ENCODE results near the gene IRF2BP1.

DNA sequence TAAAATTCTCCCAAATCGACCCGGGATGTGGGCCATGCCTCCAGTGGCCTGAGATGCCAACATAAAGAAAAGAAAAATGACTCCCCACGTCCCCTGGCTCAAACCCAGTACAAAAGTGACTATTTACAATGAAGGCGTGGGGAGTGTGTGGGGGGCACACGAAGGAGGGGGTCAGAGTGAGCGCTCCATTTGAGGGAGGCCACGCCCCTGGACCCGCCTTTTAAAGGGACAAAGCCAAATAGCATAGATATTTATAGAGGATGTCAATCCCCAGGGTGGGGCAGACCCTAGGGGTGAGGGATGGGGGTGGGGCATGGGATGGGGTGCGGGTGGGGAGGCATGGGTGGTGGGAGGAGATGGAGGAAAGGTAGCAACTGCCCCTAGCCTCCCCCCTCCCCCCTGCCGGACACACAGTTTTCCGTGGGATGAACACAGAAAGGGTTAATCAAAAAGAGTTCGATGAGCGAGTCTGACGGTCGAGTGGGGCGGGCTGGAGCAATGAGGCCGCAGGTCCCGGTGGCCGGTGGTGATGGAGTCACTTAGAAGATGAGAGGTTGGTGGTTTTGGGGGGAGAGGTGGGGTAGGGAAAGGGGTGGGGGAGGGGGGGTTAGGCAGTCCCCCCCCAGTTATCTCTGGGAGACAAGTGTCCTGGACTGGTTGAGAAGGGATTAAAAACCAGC, 48.8 kb upstream of the IRF2BP1 start:
- TF ChIP-seq HDAC1 (CRISPR knock-in tag; IDR thresholded peaks at IDR 0.05) (no peak), TCF12 (IDR thresholded peaks at IDR 0.05) (no peak), TCF12 (CRISPR knock-in tag; IDR thresholded peaks at IDR 0.05) (no peak), ZBTB8A (CRISPR knock-in tag; IDR thresholded peaks at IDR 0.05; ENCODE audit: borderline replicate concordance, low read depth) (no peak)
- TF ChIP-seq, protein P1, sequence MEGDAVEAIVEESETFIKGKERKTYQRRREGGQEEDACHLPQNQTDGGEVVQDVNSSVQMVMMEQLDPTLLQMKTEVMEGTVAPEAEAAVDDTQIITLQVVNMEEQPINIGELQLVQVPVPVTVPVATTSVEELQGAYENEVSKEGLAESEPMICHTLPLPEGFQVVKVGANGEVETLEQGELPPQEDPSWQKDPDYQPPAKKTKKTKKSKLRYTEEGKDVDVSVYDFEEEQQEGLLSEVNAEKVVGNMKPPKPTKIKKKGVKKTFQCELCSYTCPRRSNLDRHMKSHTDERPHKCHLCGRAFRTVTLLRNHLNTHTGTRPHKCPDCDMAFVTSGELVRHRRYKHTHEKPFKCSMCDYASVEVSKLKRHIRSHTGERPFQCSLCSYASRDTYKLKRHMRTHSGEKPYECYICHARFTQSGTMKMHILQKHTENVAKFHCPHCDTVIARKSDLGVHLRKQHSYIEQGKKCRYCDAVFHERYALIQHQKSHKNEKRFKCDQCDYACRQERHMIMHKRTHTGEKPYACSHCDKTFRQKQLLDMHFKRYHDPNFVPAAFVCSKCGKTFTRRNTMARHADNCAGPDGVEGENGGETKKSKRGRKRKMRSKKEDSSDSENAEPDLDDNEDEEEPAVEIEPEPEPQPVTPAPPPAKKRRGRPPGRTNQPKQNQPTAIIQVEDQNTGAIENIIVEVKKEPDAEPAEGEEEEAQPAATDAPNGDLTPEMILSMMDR (CRISPR knock-in tag; IDR thresholded peaks at IDR 0.05) = no peak
- TF ChIP-seq, protein P2, sequence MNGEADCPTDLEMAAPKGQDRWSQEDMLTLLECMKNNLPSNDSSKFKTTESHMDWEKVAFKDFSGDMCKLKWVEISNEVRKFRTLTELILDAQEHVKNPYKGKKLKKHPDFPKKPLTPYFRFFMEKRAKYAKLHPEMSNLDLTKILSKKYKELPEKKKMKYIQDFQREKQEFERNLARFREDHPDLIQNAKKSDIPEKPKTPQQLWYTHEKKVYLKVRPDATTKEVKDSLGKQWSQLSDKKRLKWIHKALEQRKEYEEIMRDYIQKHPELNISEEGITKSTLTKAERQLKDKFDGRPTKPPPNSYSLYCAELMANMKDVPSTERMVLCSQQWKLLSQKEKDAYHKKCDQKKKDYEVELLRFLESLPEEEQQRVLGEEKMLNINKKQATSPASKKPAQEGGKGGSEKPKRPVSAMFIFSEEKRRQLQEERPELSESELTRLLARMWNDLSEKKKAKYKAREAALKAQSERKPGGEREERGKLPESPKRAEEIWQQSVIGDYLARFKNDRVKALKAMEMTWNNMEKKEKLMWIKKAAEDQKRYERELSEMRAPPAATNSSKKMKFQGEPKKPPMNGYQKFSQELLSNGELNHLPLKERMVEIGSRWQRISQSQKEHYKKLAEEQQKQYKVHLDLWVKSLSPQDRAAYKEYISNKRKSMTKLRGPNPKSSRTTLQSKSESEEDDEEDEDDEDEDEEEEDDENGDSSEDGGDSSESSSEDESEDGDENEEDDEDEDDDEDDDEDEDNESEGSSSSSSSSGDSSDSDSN (CRISPR knock-in tag; IDR thresholded peaks at IDR 0.05) = no peak

Measured in HepG2 (cell line).